Putamen (tissue), 1 donor: ENCODE measurements around the gene GLOD5.

Experiments used
- DNase-seq: peaks from one replicate; pipeline ENCODE4 v3.0.0-alpha.2; 2016; ENCODE audit warnings: low spot score

GLOD5 gene

DNA sequence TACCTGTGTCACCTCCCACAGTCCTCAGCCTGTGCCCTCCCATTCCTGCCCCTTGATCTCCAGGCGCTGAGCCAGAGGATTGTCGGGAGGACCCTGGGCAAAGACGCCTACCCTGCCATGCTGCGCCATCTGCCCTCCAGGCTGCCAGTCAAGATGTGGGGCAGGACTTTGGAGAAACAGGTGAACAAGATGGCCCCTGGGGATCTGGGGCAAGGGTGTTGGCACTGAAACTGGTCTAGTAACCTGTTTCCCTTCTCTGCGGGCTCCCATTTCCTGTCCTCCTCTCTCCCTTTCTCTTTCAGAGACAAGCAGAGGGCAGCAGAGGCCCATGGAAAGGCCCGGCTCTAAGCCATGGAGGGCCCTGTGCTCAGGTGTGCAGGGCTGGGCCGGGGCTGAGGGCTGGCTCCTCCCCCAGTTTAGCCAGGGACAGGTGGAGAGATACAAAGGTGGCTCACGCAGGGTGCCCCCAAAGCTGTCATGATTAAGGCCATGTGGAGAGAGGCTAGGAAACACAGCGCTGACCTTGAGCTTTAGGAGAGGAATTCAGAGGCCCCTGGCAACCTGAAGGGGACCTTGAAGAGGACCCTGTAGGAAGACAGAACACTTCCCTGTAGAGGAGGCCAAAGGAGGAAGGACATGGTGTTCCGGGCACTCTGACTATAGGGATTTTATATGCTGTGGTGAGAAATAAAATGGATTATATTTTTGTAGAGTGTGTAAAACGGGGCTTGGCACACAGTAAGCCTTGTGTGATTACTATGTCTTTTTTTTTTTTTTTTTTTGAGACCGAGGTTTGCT lies at the start of gene GLOD5:
TSS of gene GLOD5 (plus strand) at position 74 of the 798 bp plus-strand sequence. CDS start at position 118, 44 bp downstream.
- DNase-seq = no peak

DNA sequence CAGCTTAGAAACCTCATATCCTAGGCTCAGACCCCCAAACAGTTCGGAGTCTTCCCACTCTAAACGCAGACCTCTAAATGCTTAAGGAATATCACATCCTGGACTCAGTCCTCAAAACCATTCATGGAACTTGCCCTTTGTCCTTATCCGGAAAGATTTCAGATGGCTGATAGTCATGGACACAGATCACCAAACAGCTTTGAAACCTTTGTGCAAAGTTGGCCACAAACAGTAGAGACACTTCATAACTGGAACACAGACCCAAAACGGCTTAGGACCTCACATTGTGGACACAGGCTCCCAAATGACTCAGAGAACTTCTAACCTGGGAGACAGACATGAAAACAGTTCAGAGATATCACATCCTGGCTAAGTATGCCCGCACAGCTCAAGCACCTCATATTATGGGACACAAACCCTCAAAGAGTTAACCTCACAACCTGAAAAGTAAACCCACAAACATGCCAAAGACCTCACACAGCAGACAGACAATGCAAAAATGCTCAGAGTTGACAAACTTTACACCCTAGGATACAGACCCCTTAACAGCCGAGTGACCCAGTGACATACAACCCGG lies 49.5 kb upstream of the GLOD5 start:
- no peak for DNase-seq

- no peak for DNase-seq
Observed at GRCh38 chrX:48713847-48714246, 47.7 kb upstream of the GLOD5 start.

- no peak for DNase-seq
Observed at GRCh38 chrX:48714573-48714972, 47.0 kb upstream of the GLOD5 start.

DNA sequence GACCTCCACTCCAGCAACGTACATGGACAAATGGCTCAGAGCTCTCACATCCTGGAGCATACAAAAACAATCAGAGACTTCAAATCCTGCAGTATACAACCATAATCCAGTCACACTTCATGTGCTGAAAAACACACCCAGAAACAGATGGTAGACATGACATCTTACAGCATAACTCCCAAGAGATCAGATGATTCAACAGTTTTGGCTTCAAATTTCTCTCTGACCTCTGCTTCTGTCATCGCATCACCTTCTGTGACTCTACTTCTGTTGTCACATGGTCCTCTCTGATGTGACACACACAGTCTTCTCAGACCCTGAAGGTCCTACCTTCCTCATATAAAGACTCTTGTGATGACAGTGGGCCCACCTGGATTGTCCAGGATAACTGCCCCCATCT lies 46.5 kb upstream of the GLOD5 start:
- no peak for DNase-seq

- no peak for DNase-seq
Observed at GRCh38 chrX:48715876-48716502, 45.6 kb upstream of the GLOD5 start.

- no peak for DNase-seq
Observed at GRCh38 chrX:48719958-48720357, 41.6 kb upstream of the GLOD5 start.

DNA sequence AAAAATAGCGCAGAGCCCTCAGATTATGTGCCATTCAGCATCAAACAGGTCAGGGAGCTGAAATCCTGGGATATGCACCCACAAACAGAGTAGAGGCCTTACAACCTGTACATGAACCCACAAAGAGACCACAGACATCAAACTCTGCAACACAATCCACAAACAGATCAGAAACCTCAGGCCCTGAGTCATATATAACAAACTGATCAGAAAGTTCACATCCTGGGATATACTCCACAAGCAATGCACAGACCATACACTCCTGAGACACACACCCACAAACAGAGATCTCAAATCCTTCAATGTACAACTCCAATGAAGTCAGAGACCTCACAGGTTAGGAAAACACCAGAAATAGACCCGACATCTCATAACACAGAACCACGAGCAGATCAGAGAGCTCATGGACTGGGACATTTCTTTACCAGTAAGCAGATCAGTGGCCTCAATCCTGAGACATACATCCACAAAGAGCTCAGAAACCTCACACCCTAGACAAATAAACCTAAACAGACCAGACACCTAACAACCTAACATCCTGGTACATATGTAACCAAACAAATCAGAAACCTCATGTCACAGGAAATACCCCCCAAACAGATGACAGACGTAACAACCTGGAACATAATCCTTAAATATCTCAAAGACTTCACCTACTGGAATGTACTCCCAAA lies 40.8 kb upstream of the GLOD5 start:
- no peak for DNase-seq

- DNase-seq = no peak
Observed at GRCh38 chrX:48721916-48722315, 39.6 kb upstream of the GLOD5 start.

GRCh38 chrX:48726596-48726995 lies 35.0 kb upstream of the GLOD5 start:
- no peak for DNase-seq

GRCh38 chrX:48728653-48729052 lies 32.9 kb upstream of the GLOD5 start:
- no peak for DNase-seq

- peak; percentile 7 for DNase-seq
Observed at GRCh38 chrX:48736303-48736702, 25.2 kb upstream of the GLOD5 start.

GRCh38 chrX:48736878-48737212 lies 24.7 kb upstream of the GLOD5 start:
- DNase-seq = no peak

DNA sequence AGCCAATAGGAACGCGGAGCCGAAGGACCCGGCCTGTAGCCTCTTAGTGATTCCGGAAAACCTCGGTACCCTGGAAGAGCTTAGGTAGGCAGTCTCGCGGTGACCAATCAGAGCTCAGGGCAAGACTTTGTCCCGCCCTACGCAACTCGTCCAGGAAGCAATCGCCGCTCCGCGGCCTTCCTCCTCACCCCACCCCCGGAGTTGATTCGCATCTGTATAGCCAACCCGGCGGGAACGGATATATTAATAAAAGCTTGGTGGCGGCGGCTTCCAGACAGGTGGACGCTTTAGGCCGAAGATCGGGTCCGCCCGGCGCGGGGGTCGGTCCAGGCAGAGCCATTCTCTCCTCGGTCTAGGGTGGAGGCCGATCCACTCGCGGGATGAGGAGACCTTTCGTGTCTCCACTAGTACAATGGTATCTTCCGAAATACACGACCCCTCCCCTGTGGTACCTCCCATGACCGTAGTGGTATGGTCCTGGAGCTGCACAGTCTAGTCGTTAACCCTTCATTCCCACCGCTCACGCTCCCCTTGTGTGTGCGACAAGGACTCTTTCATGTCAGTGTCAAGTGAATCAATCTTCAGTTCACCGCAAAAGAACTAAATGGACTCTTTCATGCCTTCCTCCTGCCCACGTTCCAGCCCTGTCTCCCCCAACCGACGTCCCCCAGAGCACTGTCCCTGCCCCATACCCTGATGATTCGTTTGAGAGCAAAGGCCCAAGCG lies 24.2 kb upstream of the GLOD5 start:
- DNase-seq = peak; percentile 95

GRCh38 chrX:48737940-48738339 lies 23.6 kb upstream of the GLOD5 start:
- DNase-seq = no peak

DNA sequence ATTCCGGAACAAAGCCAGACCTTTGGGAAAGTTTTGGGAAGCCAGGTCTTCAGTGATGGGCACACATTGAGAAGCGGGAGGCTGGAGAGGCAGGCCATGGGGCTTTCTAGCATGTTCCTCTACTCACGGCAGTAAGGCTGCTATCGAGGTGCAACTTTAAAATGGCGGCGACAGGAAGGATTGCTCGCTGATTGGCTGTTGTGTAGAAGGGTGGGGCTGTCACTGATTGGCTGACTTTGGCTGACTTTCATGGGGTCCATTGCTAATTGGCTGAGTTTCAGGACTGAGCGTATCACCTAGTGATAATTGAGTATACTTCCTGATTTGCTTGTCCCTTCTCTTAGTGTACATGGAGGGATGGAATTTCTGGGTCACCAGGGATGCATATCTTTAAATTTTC lies 19.7 kb upstream of the GLOD5 start:
- no peak for DNase-seq

DNA sequence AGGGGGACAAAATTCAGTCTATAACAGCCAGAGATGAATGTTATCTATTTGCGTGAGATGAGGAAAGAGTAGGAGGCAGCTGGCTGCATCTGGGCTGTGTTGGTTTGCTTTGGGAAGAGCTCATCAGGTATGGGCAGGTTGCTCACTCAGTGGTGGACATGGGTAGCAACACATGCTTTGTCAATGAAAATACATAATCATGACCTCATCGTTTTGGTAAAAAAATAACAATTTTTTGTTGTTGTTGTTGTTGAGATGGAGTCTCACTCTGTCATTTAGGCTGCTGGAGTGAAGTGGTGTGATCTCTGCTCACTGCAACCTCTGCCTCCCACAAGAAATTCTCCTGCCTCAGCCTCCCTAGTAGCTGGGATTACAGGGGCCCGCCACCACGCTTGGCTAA lies 16.3 kb upstream of the GLOD5 start:
- no peak for DNase-seq

DNA sequence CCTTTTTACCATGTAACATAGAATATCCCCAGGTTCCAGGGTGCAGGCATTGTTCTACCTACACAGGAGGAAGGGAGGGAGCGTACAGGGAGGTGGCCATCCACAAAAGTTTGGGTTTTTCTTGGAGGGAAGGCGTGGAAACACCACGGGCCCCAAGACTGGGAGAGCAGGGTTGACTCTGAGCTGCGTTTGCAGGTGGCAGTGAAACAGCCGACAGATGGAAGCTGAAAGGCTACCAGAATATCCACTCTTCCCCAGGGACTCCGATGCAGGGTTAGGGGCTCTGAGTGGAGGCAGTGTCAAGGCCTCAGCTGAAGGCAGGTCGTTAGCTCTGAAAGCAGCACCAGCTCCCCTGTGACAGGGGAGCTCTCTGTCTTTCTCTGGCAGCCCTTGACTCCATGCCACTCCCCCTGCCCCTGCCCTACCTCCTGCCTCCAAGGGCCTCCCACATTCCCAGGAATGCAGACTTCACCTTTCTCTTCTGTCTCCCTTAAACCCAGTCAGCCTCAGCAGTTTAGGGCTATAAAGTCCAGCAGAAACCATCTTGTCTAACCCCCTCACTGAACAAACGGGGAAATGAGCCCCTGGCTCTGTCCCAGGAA lies 14.0 kb upstream of the GLOD5 start:
- no peak for DNase-seq

- no peak for DNase-seq
Observed at GRCh38 chrX:48749182-48749581, 12.4 kb upstream of the GLOD5 start.

GRCh38 chrX:48751343-48751742 lies 10.2 kb upstream of the GLOD5 start:
- DNase-seq = no peak

DNA sequence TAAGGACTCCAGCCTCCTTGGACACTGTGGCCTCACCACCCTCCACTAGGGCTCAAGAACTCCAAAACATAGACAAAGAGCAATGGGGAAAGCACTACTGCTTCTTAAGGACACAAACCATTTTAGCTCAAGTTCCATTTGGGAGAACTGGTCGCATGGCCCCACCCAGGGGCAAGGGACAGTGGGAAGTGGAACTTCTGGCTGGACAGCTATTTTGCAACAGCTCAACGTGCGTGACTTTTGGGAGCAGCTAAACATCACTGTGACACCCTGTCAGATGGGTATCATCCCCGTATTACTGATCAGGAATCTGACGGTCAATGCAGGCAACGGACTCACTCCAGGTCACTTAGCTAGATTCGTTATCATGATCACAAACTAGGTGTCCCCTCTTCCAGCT lies 9.0 kb upstream of the GLOD5 start:
- DNase-seq = no peak

DNA sequence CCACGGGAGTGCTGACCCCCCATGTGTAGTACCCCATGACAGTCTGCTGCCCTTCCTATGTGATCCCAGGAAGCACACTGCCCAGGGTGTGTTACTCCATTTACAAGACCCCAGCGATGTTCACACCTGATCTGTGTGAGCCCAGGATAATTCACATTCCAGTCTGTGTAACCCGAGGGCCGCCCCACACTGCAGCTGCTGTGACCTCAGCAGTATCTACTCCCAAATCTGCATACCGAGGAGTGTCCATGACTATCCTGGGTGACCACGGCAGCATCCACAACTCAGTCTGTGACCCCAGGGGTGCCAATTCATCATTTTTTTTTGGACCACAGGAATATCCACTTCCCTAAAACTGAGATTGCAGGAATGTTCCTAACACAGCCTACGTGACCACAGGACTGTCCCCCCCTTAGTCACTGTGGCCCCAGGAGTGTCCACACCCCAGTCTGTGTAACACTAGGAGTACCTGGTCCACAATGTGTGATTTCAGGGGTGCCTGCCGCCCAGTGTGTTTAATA lies 7.8 kb upstream of the GLOD5 start:
- no peak for DNase-seq
